T-helper 9 cell (primary cell): ENCODE results near the gene KEL.
A peak's percentile ranks its signal among the peaks of the same experiment; 100 is the strongest.
"Not testable (repeated sequence)": the region's sequence is repeated elsewhere in the genome, so short reads cannot be mapped to it uniquely, and the experiment has no call there.

Source experiments
- DNase-seq: peaks from one replicate; pipeline ENCODE4 v3.0.0-alpha.2; 2020
- total RNA-seq, 2 donors: gene quantifications; one replicate each; lab custom pipeline; 2026; lab: John Stamatoyannopoulos, UW

Gene KEL
- total RNA-seq: 0.24 to 0.35 reads per million in 2 donors

GRCh38 chr7:142961973-142962926 lies at the start of gene KEL:
TSS of gene KEL (minus strand) at chr7:142962363. CDS start at chr7:142962206, 157 bp downstream.
- no peak for DNase-seq

- peak; percentile 77 for DNase-seq
Observed at GRCh38 chr7:143008007-143008901, 46.1 kb upstream of the KEL start.

- no peak for DNase-seq
Observed at GRCh38 chr7:143005632-143006260, 43.6 kb upstream of the KEL start.

- DNase-seq: peak; percentile 10
Observed at GRCh38 chr7:143003393-143004051, 41.4 kb upstream of the KEL start.

- no peak for DNase-seq
Observed at GRCh38 chr7:143002898-143003297, 40.7 kb upstream of the KEL start.

- no peak for DNase-seq
Observed at GRCh38 chr7:143002106-143002505, 39.9 kb upstream of the KEL start.

- DNase-seq: no peak
Observed at GRCh38 chr7:143000648-143001047, 38.5 kb upstream of the KEL start.

- no peak for DNase-seq
Observed at GRCh38 chr7:142999793-143000192, 37.6 kb upstream of the KEL start.

GRCh38 chr7:142998966-142999365 lies 36.8 kb upstream of the KEL start:
- DNase-seq: no peak

GRCh38 chr7:142997456-142997989 lies 35.4 kb upstream of the KEL start:
- no peak for DNase-seq

- no peak for DNase-seq
Observed at GRCh38 chr7:142992427-142992826, 30.3 kb upstream of the KEL start.

GRCh38 chr7:142984297-142984696 lies 22.1 kb upstream of the KEL start:
- DNase-seq: no peak

- DNase-seq: no peak
Observed at GRCh38 chr7:142983825-142984224, 21.7 kb upstream of the KEL start.

- not testable (repeated sequence) for DNase-seq
Observed at GRCh38 chr7:142978402-142978801, 16.2 kb upstream of the KEL start.

GRCh38 chr7:142974626-142975025 lies 12.5 kb upstream of the KEL start:
- no peak for DNase-seq

GRCh38 chr7:142969183-142969582 lies 7.0 kb upstream of the KEL start:
- no peak for DNase-seq

- no peak for DNase-seq
Observed at GRCh38 chr7:142968229-142968628, 6.1 kb upstream of the KEL start.

GRCh38 chr7:142964502-142965246 lies 2.5 kb upstream of the KEL start:
- no peak for DNase-seq

- no peak for DNase-seq
Observed at GRCh38 chr7:142963993-142964392, 1.8 kb upstream of the KEL start.

GRCh38 chr7:142962991-142963390 lies 828 bp upstream of the KEL start:
- no peak for DNase-seq

GRCh38 chr7:142961595-142961972 lies 579 bp downstream of the KEL start:
- DNase-seq: no peak
